ENCODE measurements around the gene EIF3I.

GRCh38 chr1:32273391-32274208 is 51.4 kb downstream of the EIF3I start:
- TF ChIP-seq CTCF (IDR thresholded peaks at IDR 0.05; ENCODE audit: low read depth, low read length): no peak
- no peak for TF ChIP-seq EZH2phosphoT487 (IDR thresholded peaks at IDR 0.05; ENCODE audit: low read depth)

All from OCI-LY3 (cell line).